C4-2B (cell line): ENCODE data around the gene STAB1.

ENCODE experiments used
- H3K27ac ChIP-seq: fragments of 450-650 bp; 2 replicates; pipeline ENCODE4 v1.5.1; 2017
- ZFX ChIP-seq: fragments of 450-650 bp; IDR thresholded peaks from 2 replicates; pipeline ENCODE4 v1.6.1; 2017
- TF ChIP-seq, protein P1 (sequence below): fragments of 450-650 bp; conservative IDR thresholded peaks from 2 replicates; pipeline ENCODE4 v1.5.1; 2017; ENCODE audit warnings: mild to moderate bottlenecking

Gene STAB1

GRCh38 chr3:52513281-52513680, 18.1 kb downstream of the STAB1 start:
- no peak for TF ChIP-seq ZFX
- TF ChIP-seq, protein P1, sequence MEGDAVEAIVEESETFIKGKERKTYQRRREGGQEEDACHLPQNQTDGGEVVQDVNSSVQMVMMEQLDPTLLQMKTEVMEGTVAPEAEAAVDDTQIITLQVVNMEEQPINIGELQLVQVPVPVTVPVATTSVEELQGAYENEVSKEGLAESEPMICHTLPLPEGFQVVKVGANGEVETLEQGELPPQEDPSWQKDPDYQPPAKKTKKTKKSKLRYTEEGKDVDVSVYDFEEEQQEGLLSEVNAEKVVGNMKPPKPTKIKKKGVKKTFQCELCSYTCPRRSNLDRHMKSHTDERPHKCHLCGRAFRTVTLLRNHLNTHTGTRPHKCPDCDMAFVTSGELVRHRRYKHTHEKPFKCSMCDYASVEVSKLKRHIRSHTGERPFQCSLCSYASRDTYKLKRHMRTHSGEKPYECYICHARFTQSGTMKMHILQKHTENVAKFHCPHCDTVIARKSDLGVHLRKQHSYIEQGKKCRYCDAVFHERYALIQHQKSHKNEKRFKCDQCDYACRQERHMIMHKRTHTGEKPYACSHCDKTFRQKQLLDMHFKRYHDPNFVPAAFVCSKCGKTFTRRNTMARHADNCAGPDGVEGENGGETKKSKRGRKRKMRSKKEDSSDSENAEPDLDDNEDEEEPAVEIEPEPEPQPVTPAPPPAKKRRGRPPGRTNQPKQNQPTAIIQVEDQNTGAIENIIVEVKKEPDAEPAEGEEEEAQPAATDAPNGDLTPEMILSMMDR: no peak
- no peak overlapping the region for H3K27ac ChIP-seq

DNA sequence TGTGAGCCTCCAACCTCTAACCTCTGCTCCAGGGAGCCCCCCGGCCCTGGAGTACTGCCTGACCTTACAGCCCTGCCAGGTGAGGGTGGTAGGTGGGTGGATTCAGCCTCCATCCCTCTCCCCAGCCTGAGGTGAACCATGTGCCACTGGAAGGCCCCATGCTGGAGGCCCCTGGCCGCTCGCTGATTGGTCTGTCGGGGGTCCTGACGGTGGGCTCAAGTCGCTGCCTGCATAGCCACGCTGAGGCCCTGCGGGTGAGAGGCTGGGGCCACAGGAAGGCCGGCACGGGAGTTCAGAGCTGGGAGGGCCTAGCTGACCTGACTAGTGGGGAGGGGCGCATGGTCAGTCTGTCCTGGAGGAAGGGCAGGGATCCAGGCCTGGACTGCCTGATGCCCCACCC, 19.4 kb downstream of the STAB1 start:
- TF ChIP-seq, protein P1: no peak
- no peak for TF ChIP-seq ZFX
- no peak overlapping the region for H3K27ac ChIP-seq

DNA sequence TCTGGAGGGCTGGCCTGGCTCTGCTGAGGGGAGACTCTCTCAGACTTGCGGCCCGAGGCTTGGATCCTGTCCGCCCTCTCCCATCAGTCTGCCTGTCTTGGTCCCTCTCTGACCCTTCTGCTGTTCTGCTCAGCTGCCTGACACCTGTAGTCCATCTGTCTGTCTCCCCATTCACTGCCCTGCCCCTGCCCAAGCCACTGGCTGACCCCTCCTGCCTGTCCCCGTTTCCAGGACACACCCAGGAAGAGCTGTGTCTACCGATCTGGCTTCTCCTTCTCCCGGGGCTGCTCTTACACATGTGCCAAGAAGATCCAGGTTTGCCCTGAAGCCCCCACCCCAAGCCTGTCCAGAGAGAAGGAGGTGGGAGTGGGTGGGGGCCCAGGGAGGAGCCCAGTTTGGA, 20.1 kb downstream of the STAB1 start:
- no peak for TF ChIP-seq ZFX
- TF ChIP-seq, protein P1: no peak

DNA sequence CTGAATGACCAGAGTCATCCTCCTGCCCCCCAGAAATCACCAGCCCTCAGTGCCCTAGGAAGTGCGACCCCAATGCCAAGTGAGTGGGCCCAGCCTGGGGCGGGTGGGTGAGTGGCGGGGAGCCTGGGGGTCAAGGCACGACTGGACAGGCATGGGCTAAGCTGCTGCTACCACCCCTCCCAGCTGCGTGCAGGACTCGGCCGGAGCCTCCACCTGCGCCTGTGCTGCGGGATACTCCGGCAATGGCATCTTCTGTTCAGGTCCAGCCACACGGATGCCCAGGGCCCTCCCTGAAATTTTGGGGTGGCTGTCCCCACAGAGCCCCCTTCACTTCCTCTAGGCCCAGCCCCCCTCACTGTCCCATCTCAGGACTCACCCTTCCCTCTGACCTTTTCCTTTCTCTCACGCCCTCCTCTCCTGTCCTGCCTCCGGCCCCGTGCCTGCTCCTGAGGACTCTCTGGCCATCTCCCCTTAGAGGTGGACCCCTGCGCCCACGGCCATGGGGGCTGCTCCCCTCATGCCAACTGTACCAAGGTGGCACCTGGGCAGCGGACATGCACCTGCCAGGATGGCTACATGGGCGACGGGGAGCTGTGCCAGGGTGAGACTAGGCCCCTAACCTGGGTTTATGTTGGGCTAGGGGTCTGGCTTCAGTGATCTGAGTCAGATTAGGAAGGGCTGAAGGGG, 21.5 kb downstream of the STAB1 start:
- no peak overlapping the region for H3K27ac ChIP-seq
- TF ChIP-seq, protein P1: no peak
- no peak for TF ChIP-seq ZFX

More for the DNA sequence above, 20.1 kb downstream of the STAB1 start:
- H3K27ac ChIP-seq: no peak overlapping the region

- TF ChIP-seq, protein P1: no peak
- TF ChIP-seq ZFX: no peak
- no peak overlapping the region for H3K27ac ChIP-seq
Observed at GRCh38 chr3:52517796-52518722, 22.9 kb downstream of the STAB1 start.

DNA sequence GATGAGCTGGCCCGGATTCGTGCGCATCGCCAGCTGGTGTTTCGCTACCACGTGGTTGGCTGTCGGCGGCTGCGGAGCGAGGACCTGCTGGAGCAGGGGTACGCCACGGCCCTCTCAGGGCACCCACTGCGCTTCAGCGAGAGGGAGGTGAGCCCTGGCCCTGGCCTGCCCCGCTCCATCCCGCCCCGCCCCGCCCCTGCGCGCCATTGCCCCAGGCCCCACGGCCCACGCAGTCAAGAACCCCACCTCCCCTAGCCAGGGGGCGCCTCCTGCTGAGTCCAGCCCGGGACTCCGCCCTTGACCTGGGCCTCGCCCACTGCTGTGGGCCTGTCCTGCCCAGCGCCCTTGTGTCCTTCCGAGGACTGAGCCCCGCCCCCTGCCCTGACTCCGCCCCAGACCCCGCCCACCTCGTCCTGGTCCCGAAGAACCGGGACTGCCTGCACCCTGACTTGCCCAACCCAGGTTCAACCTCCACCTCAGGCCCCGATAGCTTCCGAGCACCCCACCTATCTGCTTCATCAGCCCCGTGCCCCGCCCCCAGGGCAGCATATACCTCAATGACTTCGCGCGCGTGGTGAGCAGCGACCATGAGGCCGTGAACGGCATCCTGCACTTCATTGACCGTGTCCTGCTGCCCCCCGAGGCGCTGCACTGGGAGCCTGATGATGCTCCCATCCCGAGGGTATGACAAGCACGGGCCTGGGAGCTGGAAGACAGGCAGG, 23.7 kb downstream of the STAB1 start:
- H3K27ac ChIP-seq: no peak overlapping the region

DNA sequence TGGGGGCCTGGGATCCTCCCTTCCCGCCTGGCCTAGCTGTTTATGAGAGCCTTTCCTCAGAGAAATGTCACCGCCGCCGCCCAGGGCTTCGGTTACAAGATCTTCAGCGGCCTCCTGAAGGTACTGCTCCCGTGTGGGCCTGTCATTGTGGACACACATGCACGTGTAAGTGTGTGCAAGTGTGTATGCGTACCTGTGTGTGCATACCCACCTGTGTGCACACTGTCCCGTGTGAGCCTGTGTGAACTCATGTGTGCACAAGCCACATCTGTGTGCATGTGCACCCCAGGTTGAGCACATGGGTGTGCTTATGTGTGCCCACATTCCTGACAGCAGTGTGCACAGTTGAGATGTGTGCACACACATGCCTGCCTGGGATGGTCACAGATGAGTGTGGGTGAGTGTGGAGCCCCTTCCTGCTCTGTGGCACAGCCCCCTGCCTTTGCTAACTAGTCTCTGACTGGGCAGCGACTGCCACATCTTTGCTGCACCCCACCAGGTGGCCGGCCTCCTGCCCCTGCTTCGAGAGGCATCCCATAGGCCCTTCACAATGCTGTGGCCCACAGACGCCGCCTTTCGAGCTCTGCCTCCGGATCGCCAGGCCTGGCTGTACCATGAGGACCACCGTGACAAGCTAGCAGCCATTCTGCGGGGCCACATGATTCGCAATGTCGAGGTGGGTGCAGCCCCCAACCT, 24.5 kb downstream of the STAB1 start:
- no peak for TF ChIP-seq ZFX
- TF ChIP-seq, protein P1: no peak
- no peak overlapping the region for H3K27ac ChIP-seq

More for the DNA sequence above, 23.7 kb downstream of the STAB1 start:
- TF ChIP-seq ZFX: no peak
